ENCODE results near the gene COL4A1. TPM values are rescaled to one million over a fixed set of nuclear protein-coding genes. Genes with fewer than 3 reads are reported as not detected.
A peak's percentile ranks its signal among the peaks of the same experiment; 100 is the strongest.

Gene COL4A1
- polyA plus RNA-seq, 1 donor (not counting 4 experiments of a cell fraction or from before 2014, with no cell fraction given): 22.3 TPM

- peak overlapping the region; percentile 77 for H3K4me2 ChIP-seq (ENCODE audit: control insufficient read depth, extremely low read depth, insufficient read depth, low read depth, low read length)
- no peaks in the 10 kb centered on the region for H4K20me1 ChIP-seq (ENCODE audit: control insufficient read depth, extremely low read depth, insufficient read depth, low read length)
- peaks cover 55% of the 10 kb centered on the region for H3K4me1 ChIP-seq (ENCODE audit: control insufficient read depth, extremely low read depth, insufficient read depth, low read length)
- H3K9me3 ChIP-seq (ENCODE audit: control insufficient read depth, low read depth, low read length): no peaks in the 10 kb centered on the region
- FAIRE-seq: peak; percentile 96
- DNase-seq (ENCODE audit: low read depth, low spot score): peak; percentile 67
- no peaks in the 10 kb centered on the region for H3K27me3 ChIP-seq (ENCODE audit: control insufficient read depth, extremely low read depth, insufficient read depth, low read length)
- dilution Hi-C loops (cut with MboI; ENCODE audit: extremely low pct_ligation_motif_present, low sequenced_read_pairs): no loop called here
- H3K9ac ChIP-seq (ENCODE audit: control insufficient read depth, extremely low read depth, insufficient read depth, low read length): peak overlapping the region; percentile 39
- TF ChIP-seq, protein P1, sequence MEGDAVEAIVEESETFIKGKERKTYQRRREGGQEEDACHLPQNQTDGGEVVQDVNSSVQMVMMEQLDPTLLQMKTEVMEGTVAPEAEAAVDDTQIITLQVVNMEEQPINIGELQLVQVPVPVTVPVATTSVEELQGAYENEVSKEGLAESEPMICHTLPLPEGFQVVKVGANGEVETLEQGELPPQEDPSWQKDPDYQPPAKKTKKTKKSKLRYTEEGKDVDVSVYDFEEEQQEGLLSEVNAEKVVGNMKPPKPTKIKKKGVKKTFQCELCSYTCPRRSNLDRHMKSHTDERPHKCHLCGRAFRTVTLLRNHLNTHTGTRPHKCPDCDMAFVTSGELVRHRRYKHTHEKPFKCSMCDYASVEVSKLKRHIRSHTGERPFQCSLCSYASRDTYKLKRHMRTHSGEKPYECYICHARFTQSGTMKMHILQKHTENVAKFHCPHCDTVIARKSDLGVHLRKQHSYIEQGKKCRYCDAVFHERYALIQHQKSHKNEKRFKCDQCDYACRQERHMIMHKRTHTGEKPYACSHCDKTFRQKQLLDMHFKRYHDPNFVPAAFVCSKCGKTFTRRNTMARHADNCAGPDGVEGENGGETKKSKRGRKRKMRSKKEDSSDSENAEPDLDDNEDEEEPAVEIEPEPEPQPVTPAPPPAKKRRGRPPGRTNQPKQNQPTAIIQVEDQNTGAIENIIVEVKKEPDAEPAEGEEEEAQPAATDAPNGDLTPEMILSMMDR (optimal IDR thresholded peaks at IDR 0.05 in 1 of 3, IDR thresholded peaks at IDR 0.05 in 1 of 3, conservative IDR thresholded peaks at IDR 0.05 in 1 of 3; ENCODE audit: extremely low read depth in 1 of 3, insufficient read depth in 2 of 3, low read length in 3 of 3): no peak
- no peak for TF ChIP-seq EZH2 (IDR thresholded peaks at IDR 0.05; ENCODE audit: low read length)
- peaks cover 35% of the 10 kb centered on the region for H3K79me2 ChIP-seq (ENCODE audit: control insufficient read depth, insufficient read depth, low read length)
- H3K36me3 ChIP-seq (ENCODE audit: control insufficient read depth in 2 of 2, extremely low read depth in 1 of 2, insufficient read depth in 2 of 2, low read length in 2 of 2): peaks cover 0 to 3% of the 10 kb centered on the region in 2 experiments
- H2AFZ ChIP-seq (ENCODE audit: control insufficient read depth, low read length): no peak overlapping the region
- peak overlapping the region in 1 of 3 experiments; percentile 23 for H3K4me3 ChIP-seq (ENCODE audit: control insufficient read depth in 2 of 3, extremely low read depth in 1 of 3, insufficient read depth in 2 of 3, low read depth in 1 of 3, low read length in 3 of 3)
- peaks cover 4% of the 10 kb centered on the region for H3K9me1 ChIP-seq (ENCODE audit: control insufficient read depth, extremely low read depth, insufficient read depth, low read length)
- H3K27ac ChIP-seq (ENCODE audit: control insufficient read depth, insufficient read depth, low read length): peak overlapping the region; percentile 59
These were observed 36.4 kb upstream of the COL4A1 start for GRCh38 chr13:110343241-110343865.

DNA sequence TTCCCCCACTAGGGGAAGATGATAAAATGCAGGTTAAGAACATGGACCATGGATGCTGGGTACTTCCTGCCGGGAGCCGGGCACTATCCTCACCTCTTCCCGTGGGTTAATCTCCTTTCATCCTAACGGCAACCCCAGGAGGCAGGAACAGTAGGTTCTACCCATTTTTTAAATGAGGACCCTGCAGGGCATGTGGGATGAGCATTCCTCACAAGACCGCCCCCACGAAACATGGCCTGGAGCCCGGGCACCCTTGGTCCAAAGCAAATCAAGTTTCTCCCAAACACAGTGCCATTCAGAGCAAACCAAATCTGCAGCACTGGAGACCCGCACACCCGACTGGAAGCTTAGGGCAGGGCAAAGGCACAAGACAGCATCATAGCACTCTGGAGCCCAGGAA is 35.5 kb upstream of the COL4A1 start:
- Histone ChIP-seq H3K9me1 (ENCODE audit: control insufficient read depth, extremely low read depth, insufficient read depth, low read length) (peaks cover 4% of the 10 kb centered on the region), H3K4me2 (ENCODE audit: control insufficient read depth, extremely low read depth, insufficient read depth, low read depth, low read length) (peak overlapping the region; percentile 77), H3K4me3 (ENCODE audit: control insufficient read depth in 2 of 3, extremely low read depth in 1 of 3, insufficient read depth in 2 of 3, low read depth in 1 of 3, low read length in 3 of 3) (no peak overlapping the region), H2AFZ (ENCODE audit: control insufficient read depth, low read length) (no peak overlapping the region), H3K27ac (ENCODE audit: control insufficient read depth, insufficient read depth, low read length) (peak overlapping the region; percentile 46), H3K9me3 (ENCODE audit: control insufficient read depth, low read depth, low read length) (no peaks in the 10 kb centered on the region), H3K9ac (ENCODE audit: control insufficient read depth, extremely low read depth, insufficient read depth, low read length) (peak overlapping the region; percentile 39), H3K79me2 (ENCODE audit: control insufficient read depth, insufficient read depth, low read length) (peaks cover 38% of the 10 kb centered on the region), H4K20me1 (ENCODE audit: control insufficient read depth, extremely low read depth, insufficient read depth, low read length) (no peaks in the 10 kb centered on the region), H3K4me1 (ENCODE audit: control insufficient read depth, extremely low read depth, insufficient read depth, low read length) (peaks cover 51% of the 10 kb centered on the region), H3K27me3 (ENCODE audit: control insufficient read depth, extremely low read depth, insufficient read depth, low read length) (no peaks in the 10 kb centered on the region), H3K36me3 (ENCODE audit: control insufficient read depth in 2 of 2, extremely low read depth in 1 of 2, insufficient read depth in 2 of 2, low read length in 2 of 2) (peaks cover 0 to 4% of the 10 kb centered on the region in 2 experiments)
- dilution Hi-C loops (cut with MboI; ENCODE audit: extremely low pct_ligation_motif_present, low sequenced_read_pairs): no loop called here
- peak; percentile 34 for FAIRE-seq
- no peak for TF ChIP-seq EZH2 (IDR thresholded peaks at IDR 0.05; ENCODE audit: low read length)
- TF ChIP-seq, protein P1 (optimal IDR thresholded peaks at IDR 0.05 in 1 of 3, IDR thresholded peaks at IDR 0.05 in 1 of 3, conservative IDR thresholded peaks at IDR 0.05 in 1 of 3; ENCODE audit: extremely low read depth in 1 of 3, insufficient read depth in 2 of 3, low read length in 3 of 3): no peak
- no peak for DNase-seq (ENCODE audit: low read depth, low spot score)

Measured in keratinocyte (primary cell).